ENCODE data around the gene DNAJB13.

DNAJB13 gene

GRCh38 chr11:74018331-74019005, 67.6 kb downstream of the DNAJB13 start:
- in situ Hi-C loops (cut with MboI; ENCODE audit: low pct_unique_long_range_greater_than_20kb, low sequenced_read_pairs, unreplicated experiment), result no loop called here
- no peak for DNase-seq (ENCODE audit: low spot score)
- TF ChIP-seq CTCF (IDR thresholded peaks at IDR 0.05; ENCODE audit: extremely low read depth, insufficient read depth, missing control alignments), result no peak

GRCh38 chr11:74019104-74019738, 68.4 kb downstream of the DNAJB13 start:
- no peak for TF ChIP-seq CTCF (IDR thresholded peaks at IDR 0.05; ENCODE audit: extremely low read depth, insufficient read depth, missing control alignments)
- in situ Hi-C loops (cut with MboI; ENCODE audit: low pct_unique_long_range_greater_than_20kb, low sequenced_read_pairs, unreplicated experiment), result no loop called here
- DNase-seq (ENCODE audit: low spot score), result no peak

- in situ Hi-C loops (cut with MboI; ENCODE audit: low pct_unique_long_range_greater_than_20kb, low sequenced_read_pairs, unreplicated experiment), result no loop called here
- TF ChIP-seq CTCF (IDR thresholded peaks at IDR 0.05; ENCODE audit: extremely low read depth, insufficient read depth, missing control alignments), result no peak
- DNase-seq (ENCODE audit: low spot score), result no peak
Measured at GRCh38 chr11:74019860-74020259, 69.0 kb downstream of the DNAJB13 start.

Data from GM13977 (cell line).